HFFc6 (cell line): Measurements from ENCODE around the gene LBHD2. TPM values are rescaled to one million over a fixed set of nuclear protein-coding genes. Genes with fewer than 3 reads are reported as not detected.
A peak's percentile ranks its signal among the peaks of the same experiment; 100 is the strongest.
"Not testable (repeated sequence)": the region's sequence is repeated elsewhere in the genome, so short reads cannot be mapped to it uniquely, and the experiment has no call there.

Experiments
- DNase-seq: peaks from one replicate; pipeline ENCODE4 v3.0.0-alpha.2; 2018
- H3K27ac Mint-ChIP-seq: 2 replicates; pipeline ENCODE4 v1.8.0; 2020; ENCODE audit warnings: mild to moderate bottlenecking, mixed read lengths
- H3K27me3 Mint-ChIP-seq: 2 replicates; pipeline ENCODE4 v1.8.0; 2021; ENCODE audit warnings: mild to moderate bottlenecking, moderate library complexity, mixed read lengths; ENCODE audit not compliant: insufficient read depth
- H3K36me3 Mint-ChIP-seq: 2 replicates; pipeline ENCODE4 v1.8.0; 2021; ENCODE audit warnings: low read depth, mixed read lengths
- H3K4me1 Mint-ChIP-seq: 2 replicates; pipeline ENCODE4 v1.8.0; 2020; ENCODE audit warnings: low read depth, mixed read lengths
- H3K4me3 Mint-ChIP-seq: 2 replicates; pipeline ENCODE4 v1.8.0; 2020; ENCODE audit warnings: mild to moderate bottlenecking, moderate library complexity, mixed read lengths
- H3K9me3 Mint-ChIP-seq: 2 replicates; pipeline ENCODE4 v1.8.0; 2020; ENCODE audit warnings: mild to moderate bottlenecking, mixed read lengths
- total RNA-seq, 6 experiments: library from RNA; stranded (reverse); fragmentation: NEBNext Ultra II Directional; extraction: Animal tissue kit (Norgen Biotek cat#: 25700); gene quantifications; 2 replicates in 1 of 6; 3 replicates in 5 of 6; pipeline ENCODE4 v1.2.3, GENCODE V29; 2021
- TF ChIP-seq, protein P1 (sequence below): fragments of 200-600 bp; sonication (generic); IDR thresholded peaks from 2 replicates; pipeline ENCODE4 v1.5.0; 2021; ENCODE audit warnings: antibody characterized with exemption, mild to moderate bottlenecking

Gene LBHD2
- total RNA-seq, 6 experiments from 2014 or later: not detected

DNA sequence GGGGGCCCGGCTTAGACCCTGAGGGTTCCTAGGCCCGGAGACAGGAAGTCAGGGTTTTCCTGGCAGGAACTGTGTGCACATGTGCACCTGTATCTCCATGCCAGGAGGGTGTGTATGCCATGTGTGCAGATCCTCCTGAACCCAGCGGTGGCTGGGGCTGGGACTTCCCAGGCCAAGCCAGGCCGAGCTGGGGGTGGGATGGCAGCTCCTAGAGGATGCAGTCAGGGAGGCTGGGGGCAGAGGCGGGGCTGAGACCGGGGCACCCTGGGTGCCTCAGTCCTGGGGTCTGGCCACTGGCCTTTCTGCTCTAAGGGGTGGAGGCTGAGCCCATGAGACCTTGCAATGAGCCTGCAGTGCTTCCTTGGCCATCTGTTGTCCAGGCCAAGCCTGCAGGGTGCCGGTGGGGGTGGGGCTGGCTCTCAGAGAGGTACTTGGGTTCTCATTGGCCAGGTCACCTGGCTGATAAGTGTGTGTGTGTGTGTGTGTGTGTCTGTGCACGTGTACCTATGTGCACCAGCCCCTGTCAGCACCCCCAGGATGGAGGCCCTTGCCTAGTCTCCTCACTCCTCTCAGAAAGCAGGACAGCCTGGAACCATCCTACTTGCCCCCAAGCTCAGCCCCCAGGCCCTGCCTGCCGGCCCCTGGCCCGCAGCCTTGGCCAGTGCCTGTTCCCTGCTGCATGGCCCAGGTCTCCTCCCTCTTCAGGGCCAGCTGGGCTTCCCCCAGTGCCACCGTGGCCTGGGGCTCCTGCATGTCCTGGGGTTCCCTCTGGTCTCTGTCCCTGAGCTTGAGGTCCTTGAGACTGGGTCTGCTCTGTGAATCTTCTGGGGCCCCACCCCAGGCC is 28.6 kb downstream of the LBHD2 start:
- no peak overlapping the region for H3K27ac Mint-ChIP-seq
- H3K9me3 Mint-ChIP-seq: no peaks in the 10 kb centered on the region
- peaks cover 2% of the 10 kb centered on the region; the same call in 1 of the 2 replicates for H3K27me3 Mint-ChIP-seq
- peaks cover 36% of the 10 kb centered on the region for H3K4me1 Mint-ChIP-seq
- no peak for DNase-seq
- H3K4me3 Mint-ChIP-seq: no peak overlapping the region
- no peaks in the 10 kb centered on the region for H3K36me3 Mint-ChIP-seq
- TF ChIP-seq, protein P1, sequence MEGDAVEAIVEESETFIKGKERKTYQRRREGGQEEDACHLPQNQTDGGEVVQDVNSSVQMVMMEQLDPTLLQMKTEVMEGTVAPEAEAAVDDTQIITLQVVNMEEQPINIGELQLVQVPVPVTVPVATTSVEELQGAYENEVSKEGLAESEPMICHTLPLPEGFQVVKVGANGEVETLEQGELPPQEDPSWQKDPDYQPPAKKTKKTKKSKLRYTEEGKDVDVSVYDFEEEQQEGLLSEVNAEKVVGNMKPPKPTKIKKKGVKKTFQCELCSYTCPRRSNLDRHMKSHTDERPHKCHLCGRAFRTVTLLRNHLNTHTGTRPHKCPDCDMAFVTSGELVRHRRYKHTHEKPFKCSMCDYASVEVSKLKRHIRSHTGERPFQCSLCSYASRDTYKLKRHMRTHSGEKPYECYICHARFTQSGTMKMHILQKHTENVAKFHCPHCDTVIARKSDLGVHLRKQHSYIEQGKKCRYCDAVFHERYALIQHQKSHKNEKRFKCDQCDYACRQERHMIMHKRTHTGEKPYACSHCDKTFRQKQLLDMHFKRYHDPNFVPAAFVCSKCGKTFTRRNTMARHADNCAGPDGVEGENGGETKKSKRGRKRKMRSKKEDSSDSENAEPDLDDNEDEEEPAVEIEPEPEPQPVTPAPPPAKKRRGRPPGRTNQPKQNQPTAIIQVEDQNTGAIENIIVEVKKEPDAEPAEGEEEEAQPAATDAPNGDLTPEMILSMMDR: no peak

DNA sequence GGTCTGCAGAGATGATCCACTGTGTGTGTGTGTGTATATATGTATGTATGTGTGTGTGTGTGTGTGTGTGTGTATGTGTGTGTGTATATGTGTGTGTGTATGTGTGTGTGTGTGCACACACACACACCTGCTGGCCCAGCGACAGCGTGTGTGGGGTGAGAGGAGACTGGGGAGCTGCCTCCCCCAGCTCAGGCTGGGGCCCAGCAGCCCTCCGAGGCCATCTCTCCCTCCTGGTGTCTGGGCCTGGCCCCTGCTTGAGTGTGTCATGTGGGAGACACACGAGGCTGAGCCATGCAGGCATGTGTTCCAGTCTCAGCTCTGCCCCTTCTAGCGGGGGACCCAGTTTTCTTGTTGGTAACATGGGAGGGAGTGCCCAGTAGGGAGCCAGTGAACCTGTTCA is 29.3 kb downstream of the LBHD2 start:
- no peaks in the 10 kb centered on the region for H3K9me3 Mint-ChIP-seq
- no peak overlapping the region for H3K27ac Mint-ChIP-seq
- TF ChIP-seq, protein P1: no peak
- H3K27me3 Mint-ChIP-seq: peaks cover 2% of the 10 kb centered on the region; the same call in 1 of the 2 replicates
- H3K36me3 Mint-ChIP-seq: no peaks in the 10 kb centered on the region
- DNase-seq: no peak
- no peak overlapping the region for H3K4me3 Mint-ChIP-seq
- peaks cover 36% of the 10 kb centered on the region for H3K4me1 Mint-ChIP-seq

DNA sequence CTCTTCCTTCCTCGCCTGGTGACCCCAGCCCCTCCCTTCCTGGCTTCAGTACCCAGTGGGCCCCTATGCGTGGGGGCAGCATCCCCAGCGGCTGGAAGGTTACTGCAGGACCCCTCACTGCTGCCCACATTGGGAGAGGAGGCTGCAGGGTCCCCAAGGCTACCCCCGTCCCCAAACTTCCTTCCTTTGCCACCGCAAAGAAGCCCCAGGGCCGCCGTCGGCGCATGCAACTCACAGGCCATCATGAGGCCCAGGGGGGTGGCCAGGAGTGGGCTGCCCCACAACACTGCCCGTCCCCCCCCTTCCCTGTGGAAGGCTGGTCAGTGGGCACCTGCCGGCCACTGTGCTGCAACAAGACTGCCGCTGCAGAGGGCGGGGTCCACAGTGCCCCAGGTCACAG is 29.8 kb downstream of the LBHD2 start:
- peaks cover 2% of the 10 kb centered on the region; the same call in 1 of the 2 replicates for H3K27me3 Mint-ChIP-seq
- no peak for DNase-seq
- peaks cover 32% of the 10 kb centered on the region for H3K4me1 Mint-ChIP-seq
- H3K4me3 Mint-ChIP-seq: no peak overlapping the region
- H3K36me3 Mint-ChIP-seq: no peaks in the 10 kb centered on the region
- H3K9me3 Mint-ChIP-seq: no peaks in the 10 kb centered on the region
- no peak overlapping the region for H3K27ac Mint-ChIP-seq
- TF ChIP-seq, protein P1: no peak

DNA sequence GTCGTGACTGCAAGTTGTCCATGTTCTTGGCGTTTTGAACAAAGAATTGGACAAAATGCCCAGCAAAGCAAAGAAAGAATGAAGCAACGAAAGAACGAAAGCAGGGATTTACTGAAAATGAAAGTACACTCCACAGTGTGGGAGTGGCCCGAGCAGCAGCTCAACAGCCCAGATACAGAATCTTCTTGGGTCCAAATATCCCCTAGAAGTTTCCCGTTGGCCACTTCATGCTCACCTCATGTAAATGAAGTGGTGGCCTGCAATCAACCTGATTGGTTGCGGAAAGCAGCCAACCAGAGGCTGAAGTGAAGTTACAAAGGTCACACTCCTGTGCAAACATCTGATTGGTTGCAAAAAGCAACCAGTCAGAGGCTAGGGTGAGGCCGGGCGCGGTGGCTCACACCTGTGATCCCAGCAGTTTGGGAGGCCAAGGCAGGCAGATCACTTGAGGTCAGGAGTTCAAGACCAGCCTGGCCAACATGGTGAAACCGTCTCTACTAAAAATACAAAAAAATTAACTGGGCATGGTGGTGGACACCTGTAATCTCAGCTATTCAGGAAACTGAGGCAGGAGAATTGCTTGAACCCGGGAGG is 31.2 kb downstream of the LBHD2 start:
- not testable (repeated sequence) for H3K27me3 Mint-ChIP-seq, H3K27ac Mint-ChIP-seq, DNase-seq, H3K9me3 Mint-ChIP-seq, H3K36me3 Mint-ChIP-seq
- Mint-ChIP-seq H3K4me1 (peaks cover 23% of the 10 kb centered on the region), H3K4me3 (peak overlapping the region; percentile 9; the same call in 1 of the 2 replicates)

DNA sequence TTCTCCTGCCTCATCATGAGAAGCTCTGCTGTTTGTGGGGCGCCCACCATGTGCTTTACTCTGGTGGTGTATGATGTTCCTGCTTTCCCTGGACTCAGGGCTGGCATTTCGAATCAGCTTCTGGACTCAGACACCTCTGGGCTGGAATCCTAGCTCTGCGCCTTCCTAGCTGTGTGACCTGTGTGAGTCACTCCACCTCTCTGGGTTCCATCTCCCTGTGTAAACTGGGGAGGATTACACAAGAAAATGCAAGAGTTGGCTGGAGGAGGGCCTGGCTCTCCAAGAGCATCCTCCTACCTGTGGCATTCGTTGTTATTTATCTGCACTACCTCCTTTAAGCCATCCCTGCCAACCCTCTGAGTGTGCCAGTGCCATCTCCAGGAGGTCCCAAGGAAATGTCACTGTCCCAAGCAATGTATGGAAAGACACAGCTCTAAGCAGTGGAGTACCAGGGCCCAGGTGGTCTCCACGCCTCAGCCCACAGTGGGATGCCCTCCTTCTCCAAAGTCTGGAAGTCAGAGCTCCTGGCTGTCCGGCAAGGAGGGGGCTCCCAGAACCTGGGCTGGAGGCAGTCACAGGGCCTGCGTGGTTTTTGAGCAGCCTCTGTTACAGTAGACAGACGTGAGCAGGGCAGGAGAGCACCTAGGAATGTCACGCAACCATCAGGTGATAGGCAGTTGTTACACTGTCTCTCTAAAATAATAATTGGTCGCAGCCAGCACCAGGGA is 32.0 kb downstream of the LBHD2 start:
- Mint-ChIP-seq H3K27me3 (peaks cover 1% of the 10 kb centered on the region; the same call in 1 of the 2 replicates), H3K9me3 (no peaks in the 10 kb centered on the region), H3K4me1 (peaks cover 15% of the 10 kb centered on the region), H3K27ac (no peak overlapping the region), H3K36me3 (no peaks in the 10 kb centered on the region), H3K4me3 (no peak overlapping the region)
- peak; percentile 52 for DNase-seq
- TF ChIP-seq, protein P1: no peak
